GM12892 (cell line): ENCODE data around the gene SLC6A3.

Experiments
- DNase-seq: peaks from one replicate; pipeline ENCODE4 v3.0.0; 2011; ENCODE audit not compliant: insufficient read length
- FAIRE-seq: peaks from 2 replicates; lab custom pipeline; 2011; peaks lifted over from hg19 to GRCh38; lab: Jason Lieb, UNC
- POLR2A ChIP-seq: IDR thresholded peaks from 2 replicates; pipeline ENCODE4 v1.6.1; 2011; ENCODE audit warnings: low read depth, low read length, control low read depth
- POLR2AphosphoS5 ChIP-seq: IDR thresholded peaks from 2 replicates; pipeline ENCODE4 v1.6.1; 2011; ENCODE audit warnings: low read depth, low read length, control low read depth
- TAF1 ChIP-seq: IDR thresholded peaks from 2 replicates; pipeline ENCODE4 v1.6.1; 2011; ENCODE audit warnings: low read depth, mild to moderate bottlenecking, control low read depth, low read length, borderline replicate concordance

Gene SLC6A3

DNA sequence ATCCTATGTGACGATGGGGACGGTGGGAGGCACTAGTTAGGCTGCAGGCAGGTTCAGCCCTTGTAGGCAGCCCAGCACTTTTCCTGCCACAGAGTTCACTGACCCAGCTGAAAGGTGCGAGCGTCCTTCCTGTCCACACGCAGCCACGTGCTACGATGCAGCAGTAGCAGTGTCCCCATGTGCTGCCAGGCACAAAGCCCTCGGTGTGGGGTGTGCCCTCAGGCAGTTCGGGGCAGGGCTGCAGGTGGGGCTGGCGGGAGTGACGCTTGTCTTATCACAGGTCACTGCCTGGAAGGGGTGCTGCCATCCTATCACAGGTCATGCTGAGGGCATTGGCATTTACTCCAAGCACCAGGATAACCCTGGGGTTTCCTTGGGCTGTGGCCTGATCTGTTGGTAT is 53.5 kb downstream of the SLC6A3 start:
- FAIRE-seq, result no peak
- DNase-seq, result no peak
- TF ChIP-seq TAF1 (no peak), POLR2A (no peak), POLR2AphosphoS5 (no peak)

DNA sequence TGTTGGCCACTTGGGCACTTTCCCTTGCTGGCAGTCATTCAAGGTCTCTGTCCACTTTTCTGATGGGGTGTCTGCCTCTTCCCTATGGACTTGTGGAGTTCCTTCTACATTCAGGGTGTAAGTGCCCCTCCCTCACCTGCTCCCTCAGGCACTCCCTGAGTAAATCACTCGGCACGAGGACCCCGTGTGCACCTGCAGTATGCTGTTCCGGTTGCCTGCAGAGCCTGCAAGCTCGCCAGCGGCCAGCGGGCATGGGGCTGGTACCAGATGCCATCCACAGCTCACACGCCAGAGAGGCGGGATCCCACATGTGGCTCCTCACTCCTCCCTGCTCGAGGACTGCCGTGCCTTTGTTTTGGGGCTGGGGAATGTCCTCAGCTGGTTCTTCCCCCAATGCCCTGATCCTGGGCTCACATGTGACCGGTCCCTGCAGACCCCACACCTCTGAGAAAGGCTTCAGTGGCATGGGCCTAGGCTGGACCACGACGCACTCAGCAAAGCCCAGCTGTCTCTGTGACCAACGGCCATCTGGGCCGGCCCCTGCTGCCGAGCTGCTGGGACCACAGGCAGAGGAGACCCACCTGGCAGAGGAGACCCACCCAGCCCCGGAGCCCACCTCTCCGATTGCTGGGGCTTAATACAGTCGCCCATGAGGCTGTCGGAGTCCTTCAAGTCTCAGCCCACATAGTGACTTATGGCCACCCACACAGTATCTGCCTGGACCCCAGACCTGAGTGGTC is 54.2 kb downstream of the SLC6A3 start:
- DNase-seq, result no peak
- no peak for TF ChIP-seq TAF1
- no peak for TF ChIP-seq POLR2AphosphoS5
- no peak for TF ChIP-seq POLR2A
- FAIRE-seq, result no peak

DNA sequence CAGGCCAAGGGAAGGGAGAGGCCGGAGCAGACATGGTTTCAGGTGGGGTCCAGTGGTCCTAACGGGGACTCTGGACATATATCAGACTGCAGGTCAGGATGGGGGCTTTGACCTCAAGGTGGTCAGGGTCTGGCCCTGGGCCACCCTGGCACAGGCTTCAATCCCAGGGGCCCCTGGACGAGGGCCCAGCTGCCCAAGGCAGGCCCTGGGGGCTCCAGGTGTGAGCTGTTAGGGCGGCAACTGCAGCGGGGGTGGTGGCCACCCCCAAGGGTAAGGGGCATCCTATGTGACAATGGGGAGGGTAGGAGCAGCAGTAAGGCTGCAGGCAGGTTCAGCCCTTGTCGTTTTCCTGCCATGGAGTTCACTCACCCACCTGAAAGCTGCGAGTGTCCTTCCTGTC is 54.9 kb downstream of the SLC6A3 start:
- DNase-seq (no peak), FAIRE-seq (no peak)
- no peak for TF ChIP-seq POLR2AphosphoS5
- no peak for TF ChIP-seq POLR2A
- TF ChIP-seq TAF1, result no peak

DNA sequence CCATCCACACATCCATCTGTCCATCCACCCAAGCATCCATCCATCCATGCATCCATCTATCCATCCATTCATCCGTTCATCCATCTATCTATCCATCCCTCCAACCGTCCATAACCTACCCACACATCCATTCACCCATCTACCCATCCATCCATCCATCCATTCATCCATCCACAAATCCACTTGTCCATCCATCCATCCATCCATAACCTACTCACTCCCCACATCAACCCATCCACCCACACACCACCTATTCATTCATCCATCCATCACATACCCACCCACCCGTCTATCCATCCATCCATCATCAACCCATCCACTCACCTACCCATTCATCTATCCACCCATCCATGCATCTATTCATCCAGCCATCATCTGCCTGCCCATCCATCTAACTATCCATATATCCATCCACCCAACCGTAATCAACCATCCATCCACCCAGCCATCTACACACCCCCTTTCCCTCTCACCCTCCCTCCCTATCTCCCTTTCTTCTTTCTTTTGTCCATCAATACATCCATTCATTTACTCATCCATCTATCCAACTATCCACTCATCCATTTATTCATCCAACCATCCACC is 56.8 kb downstream of the SLC6A3 start:
- FAIRE-seq, result no peak
- TF ChIP-seq TAF1 (no peak), POLR2A (no peak), POLR2AphosphoS5 (no peak)
- DNase-seq, result no peak

DNA sequence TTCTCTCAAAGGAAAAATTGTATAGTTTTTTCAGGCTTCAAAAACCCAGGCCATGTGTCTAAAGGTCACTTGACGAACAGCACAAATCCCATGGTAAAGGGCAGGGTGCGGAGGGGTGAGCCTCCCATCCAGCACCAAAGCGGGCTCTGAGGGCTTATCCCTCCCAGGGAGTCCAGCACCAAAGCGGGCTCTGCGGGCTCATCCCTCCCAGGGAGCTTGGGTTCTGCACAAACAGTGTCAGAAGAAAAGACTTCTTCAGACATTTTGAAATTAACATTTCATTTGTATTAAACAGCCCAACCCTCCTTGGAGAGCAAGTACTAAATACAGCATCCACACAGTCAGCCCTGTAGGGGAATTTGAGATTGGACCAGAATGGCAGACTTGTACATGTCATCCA is 57.4 kb downstream of the SLC6A3 start:
- no peak for TF ChIP-seq TAF1
- TF ChIP-seq POLR2AphosphoS5, result no peak
- no peak for TF ChIP-seq POLR2A
- no peak for FAIRE-seq

DNA sequence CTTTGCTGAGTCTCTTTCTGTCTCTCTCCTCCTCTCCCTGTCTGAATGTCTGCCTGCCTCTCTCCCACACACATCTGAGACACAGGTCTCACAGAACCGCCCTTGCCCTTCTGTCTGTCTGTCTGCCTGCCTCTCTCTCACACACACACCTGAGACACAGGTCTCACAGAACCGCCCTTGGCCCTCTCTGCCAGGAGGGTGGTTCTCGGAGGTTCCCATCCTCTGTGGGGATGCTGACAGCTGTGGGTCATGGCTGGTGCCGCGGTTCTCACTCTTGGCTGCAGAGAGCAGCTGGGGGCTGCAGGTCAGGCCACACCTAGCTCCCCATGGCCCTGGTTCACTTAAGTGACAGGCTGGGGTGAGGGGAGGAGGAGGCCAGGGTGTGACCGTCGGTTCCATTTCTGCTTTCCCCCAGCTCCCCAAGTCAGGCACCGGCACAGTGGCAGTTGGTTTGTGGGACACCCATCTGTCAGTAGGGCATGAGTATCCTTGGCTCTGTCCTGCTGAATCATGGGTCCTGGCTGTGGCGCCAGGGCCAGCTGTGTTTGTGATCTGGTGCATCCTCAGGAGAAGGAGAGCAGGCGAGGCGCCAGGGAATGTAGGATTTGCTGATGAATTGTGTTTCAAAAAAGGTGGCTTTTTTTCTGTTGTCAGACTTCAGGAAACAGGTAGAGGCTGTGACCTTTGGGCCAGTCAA is 58.0 kb downstream of the SLC6A3 start:
- FAIRE-seq (no peak), DNase-seq (no peak)

More for the DNA sequence above, 57.4 kb downstream of the SLC6A3 start:
- no peak for DNase-seq

DNA sequence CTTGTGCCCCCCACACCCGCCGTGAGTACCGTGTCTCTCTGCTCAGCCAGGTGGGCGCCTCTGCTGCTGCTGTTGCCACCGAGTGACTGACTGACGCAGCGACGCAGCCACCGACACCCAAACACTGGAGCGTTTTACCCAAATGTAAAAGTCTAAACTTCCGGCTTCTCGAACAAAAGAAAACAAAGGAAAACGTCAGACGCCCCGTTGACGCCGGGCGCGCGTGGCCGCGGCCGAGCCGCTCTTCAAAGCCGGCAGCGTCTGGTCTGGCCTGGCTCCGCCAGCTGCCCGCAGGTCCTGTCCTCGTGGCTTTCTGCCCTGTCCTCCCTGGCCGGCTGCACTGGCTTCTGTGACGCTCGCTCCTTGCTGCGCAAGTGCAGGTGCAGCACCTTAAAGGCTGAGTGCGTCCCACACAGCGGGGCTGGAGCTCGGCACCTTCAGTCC is 58.9 kb downstream of the SLC6A3 start:
- DNase-seq (peak; percentile 59), FAIRE-seq (peak; percentile 74)
- TF ChIP-seq POLR2A, result no peak
- no peak for TF ChIP-seq TAF1
- TF ChIP-seq POLR2AphosphoS5, result no peak

More for the DNA sequence above, 58.0 kb downstream of the SLC6A3 start:
- no peak for TF ChIP-seq POLR2A
- no peak for TF ChIP-seq POLR2AphosphoS5
- TF ChIP-seq TAF1, result no peak

DNA sequence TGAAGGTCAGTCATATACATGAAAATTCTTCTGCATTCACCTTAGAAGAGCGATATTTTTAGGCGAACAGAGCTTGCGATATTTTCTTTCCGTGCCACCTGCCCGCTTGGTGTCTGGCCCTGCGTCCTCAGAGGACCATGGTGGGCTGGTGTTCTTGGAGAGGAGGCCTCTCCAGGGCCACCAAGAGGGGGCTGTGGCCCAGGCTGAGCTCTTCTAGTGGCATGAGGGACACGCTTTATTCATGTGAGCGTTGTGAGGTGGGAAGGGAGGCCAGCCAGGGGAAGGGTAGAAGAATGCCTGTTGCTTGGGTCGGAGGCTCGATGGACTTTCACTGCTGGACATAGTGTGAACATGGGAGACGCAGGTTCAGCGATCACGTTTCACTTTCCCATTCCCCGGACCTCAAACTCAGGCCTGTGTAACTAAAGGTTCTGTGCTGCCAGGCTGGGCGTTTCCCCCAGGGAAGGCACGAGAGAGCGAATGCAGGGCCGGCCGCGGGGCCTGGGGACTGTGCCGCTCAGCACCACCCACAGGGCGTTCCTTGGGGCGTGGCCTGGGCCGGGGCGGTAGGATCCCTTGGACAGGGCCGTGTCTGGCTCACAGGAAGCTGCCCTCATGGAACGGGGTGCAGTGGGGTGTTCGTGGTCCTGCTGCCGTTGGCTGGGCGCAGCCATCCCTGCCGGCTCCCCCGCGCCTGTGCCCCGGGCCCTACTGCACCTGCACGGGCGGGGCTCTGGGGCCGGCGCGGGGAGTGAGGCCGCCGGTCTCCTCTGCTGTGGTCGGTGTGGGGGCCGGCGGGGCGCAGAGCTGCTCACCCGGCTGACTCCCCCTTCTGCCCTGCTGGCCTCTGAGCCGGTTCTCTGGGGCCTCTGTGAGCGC is 59.6 kb downstream of the SLC6A3 start:
- TF ChIP-seq POLR2AphosphoS5 (no peak), POLR2A (0 out of 2 replicates have a peak, but pooled peaks have one; percentile 25)
- FAIRE-seq (peak; percentile 50), DNase-seq (peak; percentile 93)

DNA sequence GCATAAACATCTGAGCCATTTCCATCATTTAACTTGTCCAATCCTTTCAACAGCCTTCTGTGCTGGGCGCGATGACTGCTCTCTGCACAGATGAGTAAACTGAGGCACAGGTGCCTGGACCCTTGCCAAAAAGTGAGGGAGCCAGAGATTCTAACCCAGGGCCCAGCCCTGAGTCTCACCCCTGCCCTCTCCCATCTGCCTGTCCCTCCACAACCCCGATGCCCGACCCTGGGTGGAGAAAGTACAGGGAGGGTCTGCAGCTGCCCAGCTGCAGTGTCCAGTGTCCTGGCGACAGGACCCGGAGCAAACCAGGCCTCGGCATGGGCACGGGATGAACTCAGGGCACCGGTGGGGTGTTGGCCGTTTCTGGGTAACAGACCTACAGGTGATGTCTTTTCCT is 60.7 kb downstream of the SLC6A3 start:
- no peak for FAIRE-seq
- TF ChIP-seq POLR2AphosphoS5 (no peak), POLR2A (no peak)
- DNase-seq, result no peak

DNA sequence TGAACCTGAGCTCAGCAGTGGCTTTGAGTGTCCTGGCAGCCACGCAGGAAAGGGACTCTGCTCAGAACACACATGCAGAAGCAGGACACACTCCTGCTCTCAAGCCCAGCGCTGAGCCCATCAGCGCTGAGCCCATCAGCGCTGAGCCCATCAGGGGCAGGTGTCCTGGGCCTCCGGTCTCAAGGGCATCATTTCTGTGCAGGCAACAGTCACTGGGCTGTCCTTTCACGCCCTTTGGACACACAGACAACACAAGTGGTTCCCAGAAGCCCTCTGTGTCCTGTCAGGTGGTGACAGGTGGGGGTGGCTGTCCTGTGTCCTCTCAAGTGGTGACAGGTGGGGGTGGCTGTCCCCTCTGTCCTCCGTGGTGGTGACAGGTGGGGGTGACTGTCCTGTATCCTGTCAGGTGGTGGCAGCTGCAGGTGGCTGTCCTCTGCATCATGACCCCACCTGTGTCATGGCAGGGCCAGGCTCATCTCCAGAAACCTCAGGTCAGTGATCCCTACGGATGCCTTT is 61.3 kb downstream of the SLC6A3 start:
- TF ChIP-seq POLR2AphosphoS5, result no peak
- TF ChIP-seq POLR2A, result no peak
- no peak for TF ChIP-seq TAF1
- DNase-seq, result no peak
- no peak for FAIRE-seq

DNA sequence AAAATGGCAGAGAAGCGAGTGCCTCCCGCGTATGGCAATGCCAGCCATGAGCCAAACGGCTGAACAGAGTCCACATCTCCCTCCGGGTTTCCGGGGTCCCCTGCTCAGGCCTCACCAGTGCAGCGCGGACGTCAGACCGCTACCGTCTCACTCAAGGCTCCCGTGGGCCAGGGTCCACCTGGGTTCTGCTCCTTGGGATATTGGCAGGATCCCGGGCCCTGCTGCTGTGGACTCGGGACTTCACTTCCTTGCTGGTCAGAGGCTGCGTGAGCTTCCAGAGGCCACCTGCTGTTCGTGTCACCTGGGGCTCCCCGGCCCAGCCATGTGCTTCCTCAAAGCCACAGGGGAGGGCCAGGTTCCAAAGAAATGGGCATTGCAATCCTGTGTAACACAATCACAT is 61.9 kb downstream of the SLC6A3 start:
- no peak for DNase-seq
- no peak for TF ChIP-seq TAF1
- TF ChIP-seq POLR2A, result no peak
- TF ChIP-seq POLR2AphosphoS5, result no peak
- no peak for FAIRE-seq
